ENCODE data around the gene NAA60.

NAA60 gene

GRCh38 chr16:3513892-3514583, 70.6 kb downstream of the NAA60 start:
- no peak overlapping the region for H3K4me3 ChIP-seq (ENCODE audit: low read length)
- no peak for DNase-seq (ENCODE audit: low read depth)

GRCh38 chr16:3514621-3515020, 71.1 kb downstream of the NAA60 start:
- no peak for TF ChIP-seq CTCF (conservative IDR thresholded peaks at IDR 0.05; ENCODE audit: low read length)
- DNase-seq (ENCODE audit: low read depth) = peak; percentile 82
- H3K4me3 ChIP-seq (ENCODE audit: low read length) = no peak overlapping the region

More at GRCh38 chr16:3513892-3514583, 70.6 kb downstream of the NAA60 start:
- TF ChIP-seq CTCF (conservative IDR thresholded peaks at IDR 0.05; ENCODE audit: low read length) = no peak

- no peak for TF ChIP-seq CTCF (conservative IDR thresholded peaks at IDR 0.05; ENCODE audit: low read length)
- H3K4me3 ChIP-seq (ENCODE audit: low read length) = no peak overlapping the region
- no peak for DNase-seq (ENCODE audit: low read depth)
Observed at GRCh38 chr16:3515897-3516296, 72.4 kb downstream of the NAA60 start.

GRCh38 chr16:3518292-3518985, 75.0 kb downstream of the NAA60 start:
- no peak overlapping the region for H3K4me3 ChIP-seq (ENCODE audit: low read length)
- DNase-seq (ENCODE audit: low read depth) = no peak
- no peak for TF ChIP-seq CTCF (conservative IDR thresholded peaks at IDR 0.05; ENCODE audit: low read length)

- DNase-seq (ENCODE audit: low read depth) = no peak
- no peak for TF ChIP-seq CTCF (conservative IDR thresholded peaks at IDR 0.05; ENCODE audit: low read length)
- H3K4me3 ChIP-seq (ENCODE audit: low read length) = no peak overlapping the region
Observed at GRCh38 chr16:3518986-3519348, 75.5 kb downstream of the NAA60 start.

GRCh38 chr16:3519581-3519980, 76.1 kb downstream of the NAA60 start:
- peak; percentile 24 for DNase-seq (ENCODE audit: low read depth)
- no peak for TF ChIP-seq CTCF (conservative IDR thresholded peaks at IDR 0.05; ENCODE audit: low read length)
- H3K4me3 ChIP-seq (ENCODE audit: low read length) = no peak overlapping the region

- no peak for TF ChIP-seq CTCF (conservative IDR thresholded peaks at IDR 0.05; ENCODE audit: low read length)
- no peak overlapping the region for H3K4me3 ChIP-seq (ENCODE audit: low read length)
- DNase-seq (ENCODE audit: low read depth) = peak; percentile 97
Observed at GRCh38 chr16:3520413-3520812, 76.9 kb downstream of the NAA60 start.
